PC-3 (cell line): ENCODE data around the gene RNF181. TPM values are rescaled to one million over a fixed set of nuclear protein-coding genes. Genes with fewer than 3 reads are reported as not detected.

ENCODE experiments used
- ATAC-seq: fragments of 200-7000 bp; cut with Tn5 transposase; 2 replicates; pipeline ENCODE4 v1.9.1; 2020; ENCODE audit warnings: mild to moderate bottlenecking, moderate library complexity
- BruUV-seq: library from RNA; stranded (reverse); fragments of 400-500 nt; replicated peaks from 2 replicates; lab custom pipeline; 2021; lab: Mats Ljungman, UMichigan
- CTCF ChIA-PET: fragments of 300-600 bp; sonication (Branson Sonifier 250); formaldehyde crosslinking; loops from one replicate; lab custom pipeline; 2022; ENCODE audit warnings: antibody characterized with exemption; lab: Charles Lee
- POLR2A ChIA-PET: fragments of 300-600 bp; sonication (Branson Sonifier 250); formaldehyde crosslinking; loops from one replicate; lab custom pipeline; 2022; ENCODE audit warnings: antibody characterized with exemption; ENCODE audit not compliant: unreplicated experiment; lab: Charles Lee
- DNase-seq: peaks from one replicate; pipeline ENCODE4 v3.0.0-alpha.2; 2015
- H2AFZ ChIP-seq: fragments of 300-600 bp; sonication (generic); 2 replicates; pipeline ENCODE4 v1.6.0; 2016; ENCODE audit warnings: antibody characterized with exemption, low read length
- H3F3A ChIP-seq: fragments of 300-600 bp; sonication (generic); one replicate; pipeline ENCODE4 v1.6.0; 2017; ENCODE audit warnings: antibody characterized with exemption, low read length, control low read depth, mild to moderate bottlenecking; ENCODE audit not compliant: unreplicated experiment
- H3K27ac ChIP-seq: fragments of 300-600 bp; sonication (generic); 2 replicates; pipeline ENCODE4 v1.5.1; 2016; ENCODE audit warnings: mild to moderate bottlenecking, low read length
- H3K27me3 ChIP-seq: fragments of 300-600 bp; sonication (generic); 2 replicates; pipeline ENCODE4 v1.6.1; 2016; ENCODE audit warnings: low read length, mixed read lengths
- H3K36me3 ChIP-seq: fragments of 300-600 bp; sonication (generic); 2 replicates; pipeline ENCODE4 v1.6.1; 2016; ENCODE audit warnings: low read depth, mixed run types, low read length, mixed read lengths
- H3K4me1 ChIP-seq: fragments of 300-600 bp; sonication (generic); 2 replicates; pipeline ENCODE4 v1.5.1; 2016; ENCODE audit warnings: low read length; ENCODE audit not compliant: insufficient read depth
- H3K4me2 ChIP-seq: fragments of 300-600 bp; sonication (generic); 2 replicates; pipeline ENCODE4 v1.6.0; 2016; ENCODE audit warnings: low read length
- H3K4me3 ChIP-seq: fragments of 300-600 bp; sonication (generic); 2 replicates; pipeline ENCODE4 v1.5.1; 2016; ENCODE audit warnings: mild to moderate bottlenecking, low read length, mixed read lengths
- H3K79me2 ChIP-seq: fragments of 300-600 bp; sonication (generic); 2 replicates; pipeline ENCODE4 v1.6.1; 2017; ENCODE audit warnings: low read length, mixed read lengths
- H3K9ac ChIP-seq: fragments of 300-600 bp; sonication (generic); 2 replicates; pipeline ENCODE4 v1.6.0; 2016; ENCODE audit warnings: mild to moderate bottlenecking, low read length
- H3K9me2 ChIP-seq: fragments of 300-600 bp; sonication (generic); replicated peaks from 2 replicates; pipeline ENCODE4 v1.6.1; 2016; ENCODE audit warnings: mixed run types, low read length, mixed read lengths
- H3K9me3 ChIP-seq: fragments of 300-600 bp; sonication (generic); 2 replicates; pipeline ENCODE4 v1.6.1; 2016; ENCODE audit warnings: low read length, mixed read lengths
- H4K20me1 ChIP-seq: fragments of 300-600 bp; sonication (generic); 2 replicates; pipeline ENCODE4 v1.6.1; 2016; ENCODE audit warnings: low read length, mixed read lengths
- CTCF ChIP-seq: fragments of 300-600 bp; sonication (generic); conservative IDR thresholded peaks from 2 replicates; pipeline ENCODE4 v1.5.1; 2017; ENCODE audit warnings: antibody characterized with exemption, low read depth, mild to moderate bottlenecking, low read length
- EZH2 ChIP-seq: fragments of 300-600 bp; sonication (generic); IDR thresholded peaks from one replicate; pipeline ENCODE4 v1.6.1; 2017; ENCODE audit warnings: antibody characterized with exemption, mild to moderate bottlenecking, low read length; ENCODE audit not compliant: unreplicated experiment
- EZH2phosphoT487 ChIP-seq: fragments of 300-600 bp; sonication (generic); IDR thresholded peaks from 2 replicates; pipeline ENCODE4 v1.6.1; 2018; ENCODE audit warnings: mild to moderate bottlenecking, antibody characterized with exemption, low read length, borderline replicate concordance
- intact Hi-C: fragments of 100-400 bp; cut with micrococcal nuclease; formaldehyde crosslinking; loops from 2 replicates; pipeline ENCODE4 v1.9.0; 2023
- total RNA-seq: library from RNA; depleted of rRNA; stranded (reverse); fragments of >200 nt; gene quantifications from 2 replicates; pipeline ENCODE4 v1.2.3, GENCODE V29; 2014

Gene RNF181
- total RNA-seq, 1 experiment from 2014 or later, result 225 TPM

GRCh38 chr2:85621338-85621737 is 25.8 kb downstream of the RNF181 start:
- no peaks in the 10 kb centered on the region for H3K27me3 ChIP-seq
- no peaks in the 10 kb centered on the region for H3F3A ChIP-seq
- no peak overlapping the region for H2AFZ ChIP-seq
- no peak for DNase-seq
- H3K9me3 ChIP-seq, result no peaks in the 10 kb centered on the region
- H3K27ac ChIP-seq, result no peak overlapping the region
- peaks cover 7% of the 10 kb centered on the region for H4K20me1 ChIP-seq
- no peaks in the 10 kb centered on the region for H3K9me2 ChIP-seq
- no peak for ATAC-seq
- no peak overlapping the region for H3K9ac ChIP-seq
- peaks cover 19% of the 10 kb centered on the region for H3K4me1 ChIP-seq
- TF ChIP-seq EZH2phosphoT487 (no peak), EZH2 (no peak), CTCF (no peak)
- H3K36me3 ChIP-seq, result peaks cover 57% of the 10 kb centered on the region
- POLR2A ChIA-PET, result no interaction called here
- CTCF ChIA-PET, result no interaction called here
- H3K79me2 ChIP-seq, result peaks cover 53% of the 10 kb centered on the region
- intact Hi-C loops, result no loop called here
- no peak overlapping the region for H3K4me3 ChIP-seq
- no TSS peak for BruUV-seq
- no peak overlapping the region for H3K4me2 ChIP-seq

GRCh38 chr2:85623991-85624390 is 28.4 kb downstream of the RNF181 start:
- Histone ChIP-seq H3K4me2 (no peak overlapping the region), H3K4me1 (peaks cover 6% of the 10 kb centered on the region; the same call in 1 of the 2 replicates), H3K27me3 (no peaks in the 10 kb centered on the region), H3K79me2 (peaks cover 27% of the 10 kb centered on the region), H2AFZ (no peak overlapping the region), H4K20me1 (no peaks in the 10 kb centered on the region; the same call in 1 of the 2 replicates), H3K4me3 (no peak overlapping the region), H3K9me3 (no peaks in the 10 kb centered on the region), H3K36me3 (peaks cover 67% of the 10 kb centered on the region), H3K9me2 (no peaks in the 10 kb centered on the region), H3F3A (no peaks in the 10 kb centered on the region), H3K27ac (no peak overlapping the region), H3K9ac (no peak overlapping the region)
- ATAC-seq (no peak), DNase-seq (no peak)
- CTCF ChIA-PET, result no interaction called here
- intact Hi-C loops, result no loop called here
- POLR2A ChIA-PET, result no interaction called here
- no TSS peak for BruUV-seq
- TF ChIP-seq CTCF (no peak), EZH2phosphoT487 (no peak), EZH2 (no peak)

GRCh38 chr2:85628658-85629057 is 33.1 kb downstream of the RNF181 start:
- no peaks in the 10 kb centered on the region for H3K9me2 ChIP-seq
- no peak overlapping the region for H3K4me3 ChIP-seq
- H3K4me1 ChIP-seq, result no peaks in the 10 kb centered on the region
- H3K36me3 ChIP-seq, result peaks cover 55% of the 10 kb centered on the region
- BruUV-seq, result no TSS peak
- no peaks in the 10 kb centered on the region for H3K9me3 ChIP-seq
- POLR2A ChIA-PET, result no interaction called here
- H3K79me2 ChIP-seq, result 0 out of 2 replicates have a peak, but pooled peaks cover under 1% of the 10 kb centered on the region
- no peak overlapping the region for H2AFZ ChIP-seq
- H3K4me2 ChIP-seq, result no peak overlapping the region
- H3K27me3 ChIP-seq, result no peaks in the 10 kb centered on the region
- H3K9ac ChIP-seq, result no peak overlapping the region
- H3K27ac ChIP-seq, result no peak overlapping the region
- TF ChIP-seq CTCF, result no peak
- no peak for TF ChIP-seq EZH2
- no peak for TF ChIP-seq EZH2phosphoT487
- no peaks in the 10 kb centered on the region for H4K20me1 ChIP-seq
- CTCF ChIA-PET, result no interaction called here
- no peaks in the 10 kb centered on the region for H3F3A ChIP-seq
- ATAC-seq (no peak), DNase-seq (no peak)
- intact Hi-C loops, result no loop called here
